Mucosa of gallbladder (tissue), 1 donor: ENCODE data around the gene RIMS3. TPM values are rescaled to one million over a fixed set of nuclear protein-coding genes. Genes with fewer than 3 reads are reported as not detected.
"Not testable (repeated sequence)": the region's sequence is repeated elsewhere in the genome, so short reads cannot be mapped to it uniquely, and the experiment has no call there.

Experiments used
- DNase-seq: peaks from one replicate; pipeline ENCODE4 v3.0.0-alpha.2; 2020; ENCODE audit warnings: low spot score
- total RNA-seq: library from RNA; stranded (reverse); gene quantifications from one replicate; pipeline ENCODE4 v1.2.1, GENCODE V29; 2021
- donor health status: DM: no; HTN: no; CAD: no.

The RIMS3 gene
- total RNA-seq, 1 donor from 2014 or later, result 4.2 TPM

- no peak for DNase-seq
Observed at GRCh38 chr1:40630488-40631223, 34.8 kb downstream of the RIMS3 start.

GRCh38 chr1:40629546-40629945 lies 35.9 kb downstream of the RIMS3 start:
- not testable (repeated sequence) for DNase-seq

- DNase-seq, result no peak
Observed at GRCh38 chr1:40628903-40629292, 36.6 kb downstream of the RIMS3 start.

GRCh38 chr1:40627987-40628902 lies 37.2 kb downstream of the RIMS3 start:
- DNase-seq, result no peak

- no peak for DNase-seq
Observed at GRCh38 chr1:40626383-40626770, 39.1 kb downstream of the RIMS3 start.

- DNase-seq, result no peak
Observed at GRCh38 chr1:40625476-40626382, 39.8 kb downstream of the RIMS3 start.

- peak; percentile 27 for DNase-seq
Observed at GRCh38 chr1:40625076-40625475, 40.4 kb downstream of the RIMS3 start.

GRCh38 chr1:40622936-40623629 lies 42.4 kb downstream of the RIMS3 start:
- DNase-seq, result no peak

GRCh38 chr1:40621821-40622450 lies 43.5 kb downstream of the RIMS3 start:
- no peak for DNase-seq

- DNase-seq, result no peak
Observed at GRCh38 chr1:40620586-40621210, 44.8 kb downstream of the RIMS3 start.

GRCh38 chr1:40620150-40620549 lies 45.3 kb downstream of the RIMS3 start:
- DNase-seq, result no peak

- no peak for DNase-seq
Observed at GRCh38 chr1:40618108-40618507, 47.4 kb downstream of the RIMS3 start.

GRCh38 chr1:40612345-40612831 lies 53.1 kb downstream of the RIMS3 start:
- peak; percentile 73 for DNase-seq

- no peak for DNase-seq
Observed at GRCh38 chr1:40610156-40610555, 55.3 kb downstream of the RIMS3 start.

- no peak for DNase-seq
Observed at GRCh38 chr1:40607921-40608320, 57.6 kb downstream of the RIMS3 start.

- no peak for DNase-seq
Observed at GRCh38 chr1:40606978-40607377, 58.5 kb downstream of the RIMS3 start.

GRCh38 chr1:40606194-40606593 lies 59.3 kb downstream of the RIMS3 start:
- DNase-seq, result no peak

- no peak for DNase-seq
Observed at GRCh38 chr1:40599926-40600325, 65.6 kb downstream of the RIMS3 start.

GRCh38 chr1:40595623-40596022 lies 69.9 kb downstream of the RIMS3 start:
- no peak for DNase-seq

GRCh38 chr1:40594187-40594531 lies 71.3 kb downstream of the RIMS3 start:
- no peak for DNase-seq
